OCI-M1 (cell line): ENCODE data around the gene DHX40.
A peak's percentile ranks its signal among the peaks of the same experiment; 100 is the strongest.
"Not testable (repeated sequence)": the region's sequence is repeated elsewhere in the genome, so short reads cannot be mapped to it uniquely, and the experiment has no call there.

Experiments
- DNase-seq: peaks from one replicate; lab custom pipeline; 2025; lab: John Stamatoyannopoulos, UW

The DHX40 gene

GRCh38 chr17:59565171-59565958, at the start of gene DHX40:
Gene DHX40, plus strand, starts transcription at chr17:59565610. Its CDS starts 62 bp downstream, at chr17:59565672.
- DNase-seq = peak; percentile 94

- no peak for DNase-seq
Observed at GRCh38 chr17:59516451-59516850, 49.0 kb upstream of the DHX40 start.

GRCh38 chr17:59519132-59519531, 46.3 kb upstream of the DHX40 start:
- no peak for DNase-seq

GRCh38 chr17:59520251-59520650, 45.2 kb upstream of the DHX40 start:
- DNase-seq = no peak

GRCh38 chr17:59521465-59522126, 43.8 kb upstream of the DHX40 start:
- peak; percentile 79 for DNase-seq

- DNase-seq = not testable (repeated sequence)
Observed at GRCh38 chr17:59524930-59525329, 40.5 kb upstream of the DHX40 start.

- no peak for DNase-seq
Observed at GRCh38 chr17:59525668-59526067, 39.7 kb upstream of the DHX40 start.

GRCh38 chr17:59526451-59526850, 39.0 kb upstream of the DHX40 start:
- DNase-seq = no peak

- DNase-seq = peak; percentile 16
Observed at GRCh38 chr17:59527325-59527917, 38.0 kb upstream of the DHX40 start.

GRCh38 chr17:59527931-59528330, 37.5 kb upstream of the DHX40 start:
- DNase-seq = no peak

GRCh38 chr17:59530531-59530930, 34.9 kb upstream of the DHX40 start:
- no peak for DNase-seq

GRCh38 chr17:59533694-59534093, 31.7 kb upstream of the DHX40 start:
- DNase-seq = peak; percentile 82

GRCh38 chr17:59534583-59534982, 30.8 kb upstream of the DHX40 start:
- peak; percentile 77 for DNase-seq

GRCh38 chr17:59538195-59538909, 27.1 kb upstream of the DHX40 start:
- DNase-seq = no peak

- DNase-seq = peak; percentile 30
Observed at GRCh38 chr17:59542960-59543635, 22.3 kb upstream of the DHX40 start.

- no peak for DNase-seq
Observed at GRCh38 chr17:59545942-59546341, 19.5 kb upstream of the DHX40 start.

GRCh38 chr17:59547131-59547915, 18.1 kb upstream of the DHX40 start:
- DNase-seq = peak; percentile 59

- DNase-seq = peak; percentile 36
Observed at GRCh38 chr17:59548985-59549384, 16.4 kb upstream of the DHX40 start.

- DNase-seq = no peak
Observed at GRCh38 chr17:59550703-59551102, 14.7 kb upstream of the DHX40 start.

GRCh38 chr17:59558039-59558438, 7.4 kb upstream of the DHX40 start:
- peak; percentile 66 for DNase-seq

- DNase-seq = peak; percentile 52
Observed at GRCh38 chr17:59558953-59559352, 6.5 kb upstream of the DHX40 start.
